CD14-positive monocyte (primary cell): ENCODE data around the gene AOX1. TPM values are rescaled to one million over a fixed set of nuclear protein-coding genes. Genes with fewer than 3 reads are reported as not detected.

ENCODE experiments used
- DNase-seq, 3 donors: peaks; one replicate each; pipeline ENCODE4 v3.0.0-alpha.2; 2011 to 2022
- H2AFZ ChIP-seq: 2 replicates; pipeline ENCODE4 v1.6.0; 2012; ENCODE audit warnings: mild to moderate bottlenecking, low read depth, low read length, inconsistent platforms; ENCODE audit not compliant: insufficient read depth, poor library complexity, severe bottlenecking
- H3K27ac ChIP-seq, 2 donors: 1 replicate in 1 of 2; 2 replicates in 1 of 2; pipeline ENCODE4 v1.5.1; 2012 to 2013; ENCODE audit warnings: low read length in 2 of 2, control low read depth in 1 of 2, inconsistent platforms in 1 of 2, low read depth in 1 of 2, mild to moderate bottlenecking in 1 of 2
- H3K27me3 ChIP-seq, 2 donors: one replicate each; pipeline versions ENCODE4 v1.6.0 to v1.6.1; 2011 to 2013; ENCODE audit warnings: low read length in 2 of 2; ENCODE audit not compliant: control insufficient read depth in 2 of 2, insufficient read depth in 2 of 2
- H3K36me3 ChIP-seq, 2 donors: replicated peaks in 1 of 2; 1 replicate in 1 of 2; 2 replicates in 1 of 2; pipeline versions ENCODE4 v1.5.1 to v1.6.1; 2012 to 2013; ENCODE audit warnings: low read length in 2 of 2, control low read depth in 1 of 2, inconsistent platforms in 1 of 2, mild to moderate bottlenecking in 1 of 2; ENCODE audit not compliant: insufficient read depth in 2 of 2, control insufficient read depth in 1 of 2
- H3K4me1 ChIP-seq, 2 donors: 1 replicate in 1 of 2; 2 replicates in 1 of 2; pipeline versions ENCODE4 v1.5.1 to v1.6.1; 2012 to 2013; ENCODE audit warnings: low read length in 2 of 2, control low read depth in 1 of 2, inconsistent platforms in 1 of 2, mild to moderate bottlenecking in 1 of 2, moderate library complexity in 1 of 2; ENCODE audit not compliant: insufficient read depth in 2 of 2, control insufficient read depth in 1 of 2
- H3K4me2 ChIP-seq: replicated peaks from 2 replicates; pipeline ENCODE3; 2012; ENCODE audit warnings: low read length, moderate library complexity, mild to moderate bottlenecking; ENCODE audit not compliant: poor library complexity, severe bottlenecking; ENCODE audit errors: extremely low read depth
- H3K4me3 ChIP-seq, 3 experiments: fragments of 200-600 bp in 1 of 3; sonication (generic) in 1 of 3; replicated peaks in 1 of 3; 1 replicate in 2 of 3; 2 replicates in 1 of 3; pipeline ENCODE4 v1.5.1; 2011 to 2013; ENCODE audit warnings: low read length in 3 of 3, mild to moderate bottlenecking in 3 of 3, control low read depth in 2 of 3, low read depth in 2 of 3, inconsistent platforms in 1 of 3, moderate library complexity in 1 of 3
- H3K79me2 ChIP-seq: 2 replicates; pipeline ENCODE4 v1.6.0; 2012; ENCODE audit warnings: mild to moderate bottlenecking, control low read depth, inconsistent platforms, low read length, moderate library complexity; ENCODE audit not compliant: insufficient read depth
- H3K9ac ChIP-seq: 2 replicates; pipeline ENCODE4 v1.6.0; 2017; ENCODE audit warnings: low read length, mild to moderate bottlenecking; ENCODE audit not compliant: insufficient read depth, poor library complexity, severe bottlenecking
- H3K9me3 ChIP-seq, 2 donors: replicated peaks in 1 of 2; 1 replicate in 1 of 2; 2 replicates in 1 of 2; pipeline versions ENCODE4 v1.5.1 to v1.6.1; 2012 to 2013; ENCODE audit warnings: low read length in 2 of 2, control low read depth in 1 of 2; ENCODE audit not compliant: control insufficient read depth in 1 of 2, insufficient read depth in 1 of 2
- H4K20me1 ChIP-seq: 2 replicates; pipeline ENCODE4 v1.6.0; 2012; ENCODE audit warnings: mild to moderate bottlenecking, low read length, control low read depth, moderate library complexity; ENCODE audit not compliant: insufficient read depth
- H3K27ac Mint-ChIP-seq, 7 donors: one replicate each; pipeline ENCODE4 v1.8.0; 2020; ENCODE audit warnings: mild to moderate bottlenecking in 7 of 7, mixed read lengths in 7 of 7, moderate library complexity in 6 of 7, inconsistent platforms in 2 of 7
- H3K27me3 Mint-ChIP-seq, 3 donors: one replicate each; pipeline ENCODE4 v1.8.0; 2021 to 2022; ENCODE audit warnings: low read depth in 3 of 3, mild to moderate bottlenecking in 3 of 3, mixed read lengths in 3 of 3, moderate library complexity in 3 of 3, inconsistent platforms in 1 of 3
- H3K36me3 Mint-ChIP-seq, 2 donors: one replicate each; pipeline ENCODE4 v1.8.0; 2020; ENCODE audit warnings: mixed read lengths in 2 of 2, inconsistent platforms in 1 of 2, mild to moderate bottlenecking in 1 of 2
- H3K4me1 Mint-ChIP-seq: one replicate; pipeline ENCODE4 v1.8.0; 2020; ENCODE audit warnings: mild to moderate bottlenecking, mixed read lengths
- H3K4me3 Mint-ChIP-seq, 2 donors: one replicate each; pipeline ENCODE4 v1.8.0; 2020; ENCODE audit warnings: mild to moderate bottlenecking in 2 of 2, mixed read lengths in 2 of 2, moderate library complexity in 1 of 2
- H3K9me3 Mint-ChIP-seq, 7 donors: one replicate each; pipeline ENCODE4 v1.8.0; 2020 to 2022; ENCODE audit warnings: mixed read lengths in 7 of 7, mild to moderate bottlenecking in 6 of 7, moderate library complexity in 6 of 7, inconsistent platforms in 2 of 7
- WGBS: methylation state at CpG from one replicate; pipeline ENCODE4 v1.1.5; 2013; ENCODE audit warnings: missing lambda C conversion rate; ENCODE audit not compliant: insufficient coverage; 5-methylcytosine and 5-hydroxymethylcytosine counted together
- intact Hi-C, 2 donors: fragments of 100-400 bp; cut with micrococcal nuclease; formaldehyde crosslinking; loops; one replicate each; pipeline versions ENCODE4 v1.15.0 to v1.15.1; 2023
- polyA plus RNA-seq, 3 donors: library from polyadenylated mRNA; depleted of rRNA in 1 of 3; unstranded in 2 of 3; stranded (reverse) in 1 of 3; fragments of 300-500 nt in 2 of 3; fragments of >200 nt in 1 of 3; fragmentation: Illumina TruSeq in 2 of 3; gene quantifications; 1 replicate in 2 of 3; 2 replicates in 1 of 3; pipeline ENCODE4 v1.2.3, GENCODE V29; 2012 to 2021
- TF ChIP-seq, protein P1 (sequence below): fragments of 200-600 bp; IDR thresholded peaks from one replicate; pipeline ENCODE4 v1.8.0; 2022; ENCODE audit warnings: antibody characterized with exemption, mild to moderate bottlenecking

The AOX1 gene
- polyA plus RNA-seq, 3 donors, result 0.16 TPM; not detected in 2

DNA sequence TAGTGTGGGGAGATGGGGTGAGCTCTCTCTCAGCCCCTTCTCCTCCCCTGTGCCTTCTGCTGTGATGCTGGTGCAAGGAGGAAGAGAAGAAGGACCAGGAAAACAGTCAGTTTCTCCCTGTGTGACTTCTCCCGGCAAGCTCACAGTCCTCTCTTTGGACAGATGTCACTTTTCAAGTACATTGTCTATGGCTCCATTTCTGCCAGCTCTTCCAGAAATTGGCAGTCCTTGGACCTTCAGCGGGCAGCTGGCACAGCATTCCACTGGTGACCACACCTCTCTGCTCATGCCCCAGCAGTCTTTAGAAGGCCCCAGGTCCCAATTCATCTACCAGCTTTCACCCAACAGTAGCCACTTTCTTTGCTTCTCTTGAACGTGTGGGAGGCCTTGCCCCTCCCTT, 63.9 kb downstream of the AOX1 start:
- no peaks in the 10 kb centered on the region for H3K27me3 ChIP-seq
- no peaks in the 10 kb centered on the region for H4K20me1 ChIP-seq
- H3K27ac ChIP-seq, result no peak overlapping the region
- H3K9me3 ChIP-seq, result no peaks in the 10 kb centered on the region
- no peak for DNase-seq
- H3K4me2 ChIP-seq, result no peak overlapping the region
- H3K4me1 ChIP-seq, result no peaks in the 10 kb centered on the region
- H2AFZ ChIP-seq, result no peak overlapping the region
- 95% methylated on average over 2 of the region's 3 CpGs for WGBS
- Mint-ChIP-seq H3K9me3 (peaks cover 0 to 3% (median 1%) of the 10 kb centered on the region in 7 donors), H3K4me1 (peaks cover 5% of the 10 kb centered on the region), H3K27ac (peak overlapping the region in 1 of 7 donors; percentile 62), H3K27me3 (peaks cover 0 to 1% (median 0%) of the 10 kb centered on the region in 3 donors), H3K36me3 (peaks cover 0 to 2% of the 10 kb centered on the region in 2 donors), H3K4me3 (no peak overlapping the region)
- no peak overlapping the region for H3K4me3 ChIP-seq
- no peaks in the 10 kb centered on the region for H3K79me2 ChIP-seq
- intact Hi-C loops, result no loop called here
- TF ChIP-seq, protein P1, sequence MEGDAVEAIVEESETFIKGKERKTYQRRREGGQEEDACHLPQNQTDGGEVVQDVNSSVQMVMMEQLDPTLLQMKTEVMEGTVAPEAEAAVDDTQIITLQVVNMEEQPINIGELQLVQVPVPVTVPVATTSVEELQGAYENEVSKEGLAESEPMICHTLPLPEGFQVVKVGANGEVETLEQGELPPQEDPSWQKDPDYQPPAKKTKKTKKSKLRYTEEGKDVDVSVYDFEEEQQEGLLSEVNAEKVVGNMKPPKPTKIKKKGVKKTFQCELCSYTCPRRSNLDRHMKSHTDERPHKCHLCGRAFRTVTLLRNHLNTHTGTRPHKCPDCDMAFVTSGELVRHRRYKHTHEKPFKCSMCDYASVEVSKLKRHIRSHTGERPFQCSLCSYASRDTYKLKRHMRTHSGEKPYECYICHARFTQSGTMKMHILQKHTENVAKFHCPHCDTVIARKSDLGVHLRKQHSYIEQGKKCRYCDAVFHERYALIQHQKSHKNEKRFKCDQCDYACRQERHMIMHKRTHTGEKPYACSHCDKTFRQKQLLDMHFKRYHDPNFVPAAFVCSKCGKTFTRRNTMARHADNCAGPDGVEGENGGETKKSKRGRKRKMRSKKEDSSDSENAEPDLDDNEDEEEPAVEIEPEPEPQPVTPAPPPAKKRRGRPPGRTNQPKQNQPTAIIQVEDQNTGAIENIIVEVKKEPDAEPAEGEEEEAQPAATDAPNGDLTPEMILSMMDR, result no peak
- no peak overlapping the region for H3K9ac ChIP-seq
- H3K36me3 ChIP-seq, result no peaks in the 10 kb centered on the region

DNA sequence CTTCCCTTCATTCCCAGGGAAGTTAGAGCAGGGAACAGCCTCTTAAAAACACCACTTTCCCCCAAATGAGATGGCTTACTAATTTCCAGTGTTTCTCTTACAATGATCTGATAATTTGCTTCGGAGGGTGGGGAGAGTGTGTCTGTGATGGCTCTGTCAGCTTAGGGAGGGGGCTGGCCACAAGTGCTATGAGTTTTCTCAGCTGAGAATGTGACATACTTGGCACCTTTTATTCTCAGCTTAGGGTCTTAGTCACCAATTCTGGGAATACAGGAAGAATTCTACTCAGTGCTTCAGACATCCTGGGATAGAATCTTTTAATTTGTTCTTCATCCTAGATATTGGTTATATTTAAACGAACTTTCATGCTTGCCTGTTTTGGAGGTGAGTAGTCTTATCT, 64.4 kb downstream of the AOX1 start:
- Mint-ChIP-seq H3K27me3 (peaks cover 0 to 1% (median 0%) of the 10 kb centered on the region in 3 donors), H3K36me3 (peaks cover 0 to 2% of the 10 kb centered on the region in 2 donors), H3K27ac (no peak overlapping the region), H3K4me3 (no peak overlapping the region), H3K9me3 (peaks cover 0 to 3% (median 0%) of the 10 kb centered on the region in 7 donors), H3K4me1 (peaks cover 5% of the 10 kb centered on the region)
- no peak overlapping the region for H3K4me2 ChIP-seq
- H2AFZ ChIP-seq, result no peak overlapping the region
- TF ChIP-seq, protein P1, result no peak
- no peaks in the 10 kb centered on the region for H3K36me3 ChIP-seq
- no peak overlapping the region for H3K4me3 ChIP-seq
- H4K20me1 ChIP-seq, result no peaks in the 10 kb centered on the region
- H3K79me2 ChIP-seq, result no peaks in the 10 kb centered on the region
- intact Hi-C loops, result no loop called here
- no peaks in the 10 kb centered on the region for H3K9me3 ChIP-seq
- no CpG with 5 or more reads among the region's 2 CpGs for WGBS
- H3K9ac ChIP-seq, result no peak overlapping the region
- H3K27ac ChIP-seq, result no peak overlapping the region
- DNase-seq, result no peak
- no peaks in the 10 kb centered on the region for H3K27me3 ChIP-seq
- no peaks in the 10 kb centered on the region for H3K4me1 ChIP-seq
